Gastroesophageal sphincter (tissue), 3 donors: ENCODE data around the gene DDX51.

Source experiments
- EP300 ChIP-seq: sonication (generic); formaldehyde crosslinking; IDR thresholded peaks from one replicate; pipeline ENCODE4 v1.6.1; 2017; ENCODE audit warnings: antibody characterized with exemption, mild to moderate bottlenecking
- POLR2A ChIP-seq, 2 donors: fragments of 450-650 bp; IDR thresholded peaks; one replicate each; pipeline ENCODE4 v1.6.1; 2017; ENCODE audit warnings: antibody characterized with exemption in 2 of 2, mild to moderate bottlenecking in 2 of 2, moderate library complexity in 1 of 2
- POLR2AphosphoS5 ChIP-seq: sonication (generic); formaldehyde crosslinking; IDR thresholded peaks from one replicate; pipeline ENCODE4 v1.6.1; 2017; ENCODE audit warnings: antibody characterized with exemption
- TF ChIP-seq, protein P1 (sequence below), 4 experiments: fragments of 200-600 bp in 2 of 4; fragments of 450-650 bp in 2 of 4; sonication (generic) in 1 of 4; IDR thresholded peaks; one replicate each; pipeline ENCODE4 v1.5.1; 2017 to 2019; ENCODE audit warnings: antibody characterized with exemption in 4 of 4, mild to moderate bottlenecking in 2 of 4, moderate library complexity in 2 of 4

DNA sequence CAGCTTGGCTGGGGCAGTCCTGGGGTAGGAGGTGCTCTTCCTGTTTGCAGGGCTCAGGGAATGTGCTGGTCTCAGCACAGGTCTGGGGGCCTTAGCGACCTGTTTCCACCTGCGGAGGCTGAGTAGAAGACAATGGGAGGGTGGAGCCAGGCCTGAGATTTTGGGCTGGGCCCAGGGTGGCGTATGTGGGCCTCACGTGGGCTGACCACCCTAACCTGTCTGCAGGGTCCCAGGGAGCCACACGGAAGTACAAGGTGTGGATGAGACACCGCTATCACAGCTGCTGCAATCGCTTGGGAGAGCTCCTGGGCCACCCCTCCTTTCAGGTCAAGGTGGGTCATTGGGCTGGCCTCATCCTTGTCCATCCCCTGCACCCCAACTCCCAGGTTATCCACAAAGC lies 1.2 kb upstream of the DDX51 start:
- TF ChIP-seq, protein P1, sequence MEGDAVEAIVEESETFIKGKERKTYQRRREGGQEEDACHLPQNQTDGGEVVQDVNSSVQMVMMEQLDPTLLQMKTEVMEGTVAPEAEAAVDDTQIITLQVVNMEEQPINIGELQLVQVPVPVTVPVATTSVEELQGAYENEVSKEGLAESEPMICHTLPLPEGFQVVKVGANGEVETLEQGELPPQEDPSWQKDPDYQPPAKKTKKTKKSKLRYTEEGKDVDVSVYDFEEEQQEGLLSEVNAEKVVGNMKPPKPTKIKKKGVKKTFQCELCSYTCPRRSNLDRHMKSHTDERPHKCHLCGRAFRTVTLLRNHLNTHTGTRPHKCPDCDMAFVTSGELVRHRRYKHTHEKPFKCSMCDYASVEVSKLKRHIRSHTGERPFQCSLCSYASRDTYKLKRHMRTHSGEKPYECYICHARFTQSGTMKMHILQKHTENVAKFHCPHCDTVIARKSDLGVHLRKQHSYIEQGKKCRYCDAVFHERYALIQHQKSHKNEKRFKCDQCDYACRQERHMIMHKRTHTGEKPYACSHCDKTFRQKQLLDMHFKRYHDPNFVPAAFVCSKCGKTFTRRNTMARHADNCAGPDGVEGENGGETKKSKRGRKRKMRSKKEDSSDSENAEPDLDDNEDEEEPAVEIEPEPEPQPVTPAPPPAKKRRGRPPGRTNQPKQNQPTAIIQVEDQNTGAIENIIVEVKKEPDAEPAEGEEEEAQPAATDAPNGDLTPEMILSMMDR (IDR thresholded peaks at IDR 0.05) = no peak
- TF ChIP-seq POLR2A (IDR thresholded peaks at IDR 0.05) (no peak), POLR2AphosphoS5 (no peak), EP300 (no peak)
